K562 (cell line): ENCODE results near the gene ELP5. TPM values are rescaled to one million over a fixed set of nuclear protein-coding genes. Genes with fewer than 3 reads are reported as not detected.

Experiments used
- CC2D1A ChIP-seq: fragments of 450-650 bp; IDR thresholded peaks from 2 replicates; pipeline ENCODE4 v1.6.1; 2017; ENCODE audit warnings: mild to moderate bottlenecking
- E2F1 ChIP-seq: sonication (generic); formaldehyde crosslinking; IDR thresholded peaks from 2 replicates; pipeline ENCODE4 v1.8.1; 2023; ENCODE audit warnings: mild to moderate bottlenecking, missing genetic modification reagents, moderate library complexity
- HDAC6 ChIP-seq: IDR thresholded peaks from 2 replicates; pipeline ENCODE4 v1.6.1; 2012; ENCODE audit warnings: low read depth, mild to moderate bottlenecking, control low read depth, inconsistent platforms, low read length, moderate library complexity
- KDM2B ChIP-seq: fragments of 250-450 bp; sonication (Bioruptor Pico); IDR thresholded peaks from 2 replicates; pipeline ENCODE4 v1.8.0; 2021; ENCODE audit warnings: mild to moderate bottlenecking, moderate library complexity
- MEF2A ChIP-seq: IDR thresholded peaks from 2 replicates; pipeline ENCODE4 v1.6.1; 2011; ENCODE audit warnings: low read depth, mild to moderate bottlenecking, low read length, moderate library complexity; ENCODE audit not compliant: control insufficient read depth
- NKRF ChIP-seq: fragments of 450-650 bp; IDR thresholded peaks from 2 replicates; pipeline ENCODE4 v1.6.1; 2016; ENCODE audit warnings: borderline replicate concordance
- NRF1 ChIP-seq, 2 experiments: fragments of 450-650 bp; IDR thresholded peaks in 1 of 2; conservative IDR thresholded peaks in 1 of 2; 2 replicates each; pipeline ENCODE4 v1.6.1; 2014; ENCODE audit warnings: mild to moderate bottlenecking in 2 of 2
- RBM17 ChIP-seq: fragments of 200-400 bp; formaldehyde crosslinking; IDR thresholded peaks from 2 replicates; pipeline ENCODE4 v1.6.1; 2017; ENCODE audit warnings: low read depth, mild to moderate bottlenecking, low read length, borderline replicate concordance
- SNAPC5 ChIP-seq: fragments of 250-450 bp; sonication (Bioruptor Pico); IDR thresholded peaks from 2 replicates; pipeline ENCODE4 v1.8.0; 2021; ENCODE audit warnings: moderate library complexity, mild to moderate bottlenecking, inconsistent platforms
- TARDBP ChIP-seq: fragments of 450-650 bp; IDR thresholded peaks from 2 replicates; pipeline ENCODE4 v1.6.1; 2016
- TRIM28 ChIP-seq: fragments of 450-650 bp; IDR thresholded peaks from 2 replicates; pipeline ENCODE4 v1.6.1; 2017
- U2AF1 ChIP-seq: fragments of 200-400 bp; formaldehyde crosslinking; optimal IDR thresholded peaks from 2 replicates; pipeline ENCODE3; 2017; ENCODE audit warnings: mild to moderate bottlenecking, low read depth, low read length, moderate library complexity
- ZBTB43 ChIP-seq: sonication (generic); formaldehyde crosslinking; IDR thresholded peaks from 2 replicates; pipeline ENCODE4 v1.8.0; 2023; ENCODE audit warnings: mild to moderate bottlenecking, missing genetic modification reagents
- ZNF143 ChIP-seq: sonication (generic); formaldehyde crosslinking; IDR thresholded peaks from 2 replicates; pipeline ENCODE4 v1.9.0; 2022; ENCODE audit warnings: mild to moderate bottlenecking, missing genetic modification reagents
- ZNF174 ChIP-seq: fragments of 250-450 bp; sonication (Bioruptor Pico); IDR thresholded peaks from 2 replicates; pipeline ENCODE4 v1.4.0; 2020; ENCODE audit warnings: mild to moderate bottlenecking
- ZNF311 ChIP-seq: fragments of 250-450 bp; sonication (Bioruptor Pico); IDR thresholded peaks from 2 replicates; pipeline ENCODE4 v1.4.0; 2020; ENCODE audit warnings: mild to moderate bottlenecking, moderate library complexity
- ZNF436 ChIP-seq: fragments of 250-450, 450-650 bp; sonication (Bioruptor Pico); formaldehyde crosslinking; IDR thresholded peaks from 2 replicates; pipeline ENCODE4 v1.7.0; 2020; ENCODE audit warnings: mild to moderate bottlenecking
- ZNF592 ChIP-seq: fragments of 450-650 bp; IDR thresholded peaks from 2 replicates; pipeline ENCODE4 v1.6.1; 2017; ENCODE audit warnings: antibody characterized with exemption, mild to moderate bottlenecking
- ZSCAN32 ChIP-seq: fragments of 450-650 bp; formaldehyde crosslinking; IDR thresholded peaks from 2 replicates; pipeline ENCODE4 v1.4.0; 2020; ENCODE audit warnings: mild to moderate bottlenecking, moderate library complexity
- polyA plus RNA-seq, 8 experiments: library from polyadenylated mRNA; depleted of rRNA in 4 of 8; stranded (reverse) in 5 of 8; unstranded in 3 of 8; fragments of >200 nt; fragmentation: Nextera tagmentation in 2 of 8; fragmentation: Illumina TruSeq in 1 of 8; extraction: Ambion mirVana in 2 of 8; extraction: Trizol in 1 of 8; gene quantifications; 2 replicates each; pipeline versions ENCODE4 v1.2.1 to v1.2.3, GENCODE V29; 2011 to 2014; ENCODE audit warnings: inconsistent platforms in 1 of 8, missing spikeins in 1 of 8
- total RNA-seq, 7 experiments: library from RNA; depleted of rRNA in 6 of 7; stranded (reverse); fragments of >200 nt in 6 of 7; fragmentation: Illumina TruSeq in 2 of 7; extraction: Trizol in 2 of 7; gene quantifications; 2 replicates each; pipeline versions ENCODE4 v1.2.1 to v1.2.3, GENCODE V29; 2011 to 2021; ENCODE audit warnings: low replicate concordance in 1 of 7

The ELP5 gene
- total and polyA plus RNA-seq, 9 of the 15 experiments (the other 6 are each of a cell fraction or from before 2014, with no cell fraction given) = 25.7 to 77.9 (median 52.9) TPM

GRCh38 chr17:7308625-7309433 is 56.8 kb downstream of the ELP5 start (continued):
- no peak for TF ChIP-seq E2F1 (CRISPR knock-in tag)
- TF ChIP-seq RBM17 = no peak
- TF ChIP-seq ZNF143 (CRISPR knock-in tag) = peak; percentile 72
- TF ChIP-seq MEF2A = no peak
- TF ChIP-seq CC2D1A = no peak
- TF ChIP-seq KDM2B (CRISPR knock-in tag) = no peak
- no peak for TF ChIP-seq ZSCAN32
- no peak for TF ChIP-seq ZNF311
- no peak for TF ChIP-seq ZNF174 (CRISPR knock-in tag)
- TF ChIP-seq TRIM28 = no peak
- TF ChIP-seq ZBTB43 = no peak
- TF ChIP-seq HDAC6 = no peak
- TF ChIP-seq ZNF436 = no peak
- no peak for TF ChIP-seq SNAPC5 (CRISPR knock-in tag)
- peak; percentile 51 for TF ChIP-seq NKRF
- no peak for TF ChIP-seq NRF1 (conservative IDR thresholded peaks at IDR 0.05 in 1 of 2, IDR thresholded peaks at IDR 0.05 in 1 of 2)
- TF ChIP-seq TARDBP = no peak
- no peak for TF ChIP-seq ZNF592
- TF ChIP-seq U2AF1 = no peak
